Measurements from ENCODE around the gene ATP13A4.

GRCh38 chr3:193545304-193545703 is 9.4 kb downstream of the ATP13A4 start:
- TF ChIP-seq CTCF (conservative IDR thresholded peaks at IDR 0.05; ENCODE audit: low read length) (no peak), EZH2phosphoT487 (IDR thresholded peaks at IDR 0.05; ENCODE audit: borderline replicate concordance, low read depth, low read length) (no peak)
